Mucosa of descending colon (tissue), 3 donors: ENCODE measurements around the gene SHISAL1. TPM values are rescaled to one million over a fixed set of nuclear protein-coding genes. Genes with fewer than 3 reads are reported as not detected.

Experiments used
- ATAC-seq: fragments of 200-7000 bp; cut with Tn5 transposase; one replicate; pipeline ENCODE4 v1.9.1; 2020; ENCODE audit warnings: mild to moderate bottlenecking, moderate library complexity
- DNase-seq, 3 donors: peaks; one replicate each; pipeline ENCODE4 v3.0.0-alpha.2; 2020
- H3K36me3 ChIP-seq: fragments of 200-600 bp; one replicate; pipeline ENCODE4 v1.8.0; 2021; ENCODE audit warnings: low read depth, mild to moderate bottlenecking
- H3K4me1 ChIP-seq: fragments of 200-600 bp; one replicate; pipeline ENCODE4 v1.8.0; 2021; ENCODE audit warnings: low read depth, mild to moderate bottlenecking
- H3K4me3 ChIP-seq: fragments of 200-600 bp; one replicate; pipeline ENCODE4 v1.8.0; 2021; ENCODE audit warnings: mild to moderate bottlenecking
- H3K9me3 ChIP-seq: fragments of 200-600 bp; one replicate; pipeline ENCODE4 v1.8.0; 2021; ENCODE audit warnings: mild to moderate bottlenecking
- CTCF ChIP-seq: fragments of 200-600 bp; IDR thresholded peaks from one replicate; pipeline ENCODE4 v1.8.0; 2022; ENCODE audit warnings: antibody characterized with exemption, mild to moderate bottlenecking
- intact Hi-C, 2 donors: fragments of 100-400 bp; cut with DNase I in 1 of 2; cut with micrococcal nuclease in 1 of 2; formaldehyde crosslinking; loops; one replicate each; pipeline versions ENCODE4 v1.11.0 to v1.11.1; 2022; cut with DNase I, micrococcal nuclease
- total RNA-seq, 3 donors: library from RNA; stranded (reverse); fragmentation: NEBNext Ultra II Directional in 2 of 3; extraction: Animal tissue kit (Norgen Biotek cat#: 25700) in 2 of 3; gene quantifications; one replicate each; pipeline versions ENCODE4 v1.2.1 to v1.2.4, GENCODE V29; 2021 to 2023
- donor health status: DM: no; HTN: no; CAD: no; lungs with moderate emphysema.
- donor health status: DM: no; HTN: no; CAD: no.
- donor health status: DM: no; HTN: yes; CAD: no.

The SHISAL1 gene
- total RNA-seq, 3 donors from 2014 or later: 0.38 to 34.3 (median 1.1) TPM

- H3K9me3 ChIP-seq: no peaks in the 10 kb centered on the region
- no peaks in the 10 kb centered on the region for H3K36me3 ChIP-seq
- intact Hi-C loops: no loop called here
- no peak for TF ChIP-seq CTCF
- no peaks in the 10 kb centered on the region for H3K4me1 ChIP-seq
- peak in 2 of 3 donors; percentile 10 to 43 for DNase-seq
- no peak overlapping the region for H3K4me3 ChIP-seq
- ATAC-seq: no peak
Observed at GRCh38 chr22:44358709-44359440, 46.1 kb upstream of the SHISAL1 start.

- intact Hi-C loops: no loop called here
- no peaks in the 10 kb centered on the region for H3K9me3 ChIP-seq
- DNase-seq: peak in 2 of 3 donors; percentile 31 to 40
- ATAC-seq: no peak
- TF ChIP-seq CTCF: no peak
- no peak overlapping the region for H3K4me3 ChIP-seq
- no peaks in the 10 kb centered on the region for H3K4me1 ChIP-seq
- no peaks in the 10 kb centered on the region for H3K36me3 ChIP-seq
Observed at GRCh38 chr22:44357966-44358465, 45.3 kb upstream of the SHISAL1 start.

GRCh38 chr22:44357296-44357965 is 44.7 kb upstream of the SHISAL1 start:
- no peaks in the 10 kb centered on the region for H3K9me3 ChIP-seq
- ATAC-seq (no peak), DNase-seq (peak in 2 of 3 donors; percentile 1 to 12)
- TF ChIP-seq CTCF: no peak
- H3K4me3 ChIP-seq: no peak overlapping the region
- no peaks in the 10 kb centered on the region for H3K36me3 ChIP-seq
- H3K4me1 ChIP-seq: no peaks in the 10 kb centered on the region
- intact Hi-C loops: no loop called here

GRCh38 chr22:44355716-44356070 is 42.9 kb upstream of the SHISAL1 start:
- Histone ChIP-seq H3K4me1 (no peaks in the 10 kb centered on the region), H3K36me3 (no peaks in the 10 kb centered on the region), H3K4me3 (no peak overlapping the region), H3K9me3 (no peaks in the 10 kb centered on the region)
- DNase-seq (peak in 1 of 3 donors; percentile 4), ATAC-seq (no peak)
- intact Hi-C loops: no loop called here
- TF ChIP-seq CTCF: no peak

- no peak overlapping the region for H3K4me3 ChIP-seq
- no peaks in the 10 kb centered on the region for H3K9me3 ChIP-seq
- ATAC-seq: no peak
- intact Hi-C loops: no loop called here
- peak in 2 of 3 donors; percentile 4 to 12 for DNase-seq
- no peak for TF ChIP-seq CTCF
- no peaks in the 10 kb centered on the region for H3K4me1 ChIP-seq
- no peaks in the 10 kb centered on the region for H3K36me3 ChIP-seq
Observed at GRCh38 chr22:44354288-44354687, 41.5 kb upstream of the SHISAL1 start.
